ENCODE results near the gene COL19A1.

The COL19A1 gene

GRCh38 chr6:70180183-70180900, 314.0 kb downstream of the COL19A1 start:
- peaks cover 3% of the 10 kb centered on the region for H3K27me3 ChIP-seq (ENCODE audit: insufficient read depth, poor library complexity, severe bottlenecking)

GRCh38 chr6:70180901-70181599, 314.7 kb downstream of the COL19A1 start:
- TF ChIP-seq, protein P1, sequence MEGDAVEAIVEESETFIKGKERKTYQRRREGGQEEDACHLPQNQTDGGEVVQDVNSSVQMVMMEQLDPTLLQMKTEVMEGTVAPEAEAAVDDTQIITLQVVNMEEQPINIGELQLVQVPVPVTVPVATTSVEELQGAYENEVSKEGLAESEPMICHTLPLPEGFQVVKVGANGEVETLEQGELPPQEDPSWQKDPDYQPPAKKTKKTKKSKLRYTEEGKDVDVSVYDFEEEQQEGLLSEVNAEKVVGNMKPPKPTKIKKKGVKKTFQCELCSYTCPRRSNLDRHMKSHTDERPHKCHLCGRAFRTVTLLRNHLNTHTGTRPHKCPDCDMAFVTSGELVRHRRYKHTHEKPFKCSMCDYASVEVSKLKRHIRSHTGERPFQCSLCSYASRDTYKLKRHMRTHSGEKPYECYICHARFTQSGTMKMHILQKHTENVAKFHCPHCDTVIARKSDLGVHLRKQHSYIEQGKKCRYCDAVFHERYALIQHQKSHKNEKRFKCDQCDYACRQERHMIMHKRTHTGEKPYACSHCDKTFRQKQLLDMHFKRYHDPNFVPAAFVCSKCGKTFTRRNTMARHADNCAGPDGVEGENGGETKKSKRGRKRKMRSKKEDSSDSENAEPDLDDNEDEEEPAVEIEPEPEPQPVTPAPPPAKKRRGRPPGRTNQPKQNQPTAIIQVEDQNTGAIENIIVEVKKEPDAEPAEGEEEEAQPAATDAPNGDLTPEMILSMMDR (IDR thresholded peaks at IDR 0.05; ENCODE audit: poor library complexity, severe bottlenecking), result no peak
- Histone ChIP-seq H3K27ac (ENCODE audit: poor library complexity, severe bottlenecking) (no peak overlapping the region), H3K9me3 (ENCODE audit: severe bottlenecking) (no peaks in the 10 kb centered on the region), H3K4me1 (ENCODE audit: insufficient read depth, poor library complexity, severe bottlenecking) (no peaks in the 10 kb centered on the region), H3K4me3 (ENCODE audit: severe bottlenecking) (no peak overlapping the region), H3K27me3 (ENCODE audit: insufficient read depth, poor library complexity, severe bottlenecking) (no peaks in the 10 kb centered on the region), H3K36me3 (ENCODE audit: low read depth) (no peaks in the 10 kb centered on the region)
- DNase-seq (ENCODE audit: low spot score) (no peak), ATAC-seq (ENCODE audit: low read depth) (no peak)

More at GRCh38 chr6:70180183-70180900, 314.0 kb downstream of the COL19A1 start:
- TF ChIP-seq, protein P1 (IDR thresholded peaks at IDR 0.05; ENCODE audit: poor library complexity, severe bottlenecking), result no peak
- Histone ChIP-seq H3K27ac (ENCODE audit: poor library complexity, severe bottlenecking) (no peak overlapping the region), H3K4me3 (ENCODE audit: severe bottlenecking) (no peak overlapping the region), H3K36me3 (ENCODE audit: low read depth) (no peaks in the 10 kb centered on the region), H3K4me1 (ENCODE audit: insufficient read depth, poor library complexity, severe bottlenecking) (no peaks in the 10 kb centered on the region), H3K9me3 (ENCODE audit: severe bottlenecking) (no peaks in the 10 kb centered on the region)
- ATAC-seq (ENCODE audit: low read depth), result no peak
- DNase-seq (ENCODE audit: low spot score), result no peak

DNA sequence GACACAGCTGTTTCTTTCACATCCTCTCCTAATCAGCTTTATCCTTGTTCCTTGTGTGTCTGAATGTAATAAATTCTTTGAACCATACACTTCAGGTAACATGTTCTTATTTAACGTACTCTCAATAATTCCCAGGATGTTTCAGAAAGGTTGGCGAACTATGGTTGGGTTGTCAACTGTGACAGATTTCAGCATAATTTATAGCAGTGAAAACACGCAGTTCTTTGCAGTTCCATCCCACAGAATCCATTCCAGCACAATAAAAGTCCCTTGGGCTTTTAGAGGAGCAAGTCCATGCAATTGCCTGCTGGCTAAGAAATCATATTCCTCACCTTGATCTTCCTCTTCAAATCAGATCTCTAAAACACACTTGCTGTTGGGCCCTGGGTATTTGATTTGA, 317.2 kb downstream of the COL19A1 start:
- ATAC-seq (ENCODE audit: low read depth) (no peak), DNase-seq (ENCODE audit: low spot score) (no peak)
- H3K27ac ChIP-seq (ENCODE audit: poor library complexity, severe bottlenecking), result no peak overlapping the region
- H3K4me3 ChIP-seq (ENCODE audit: severe bottlenecking), result no peak overlapping the region
- H3K9me3 ChIP-seq (ENCODE audit: severe bottlenecking), result no peaks in the 10 kb centered on the region
- H3K36me3 ChIP-seq (ENCODE audit: low read depth), result no peaks in the 10 kb centered on the region
- TF ChIP-seq, protein P1 (IDR thresholded peaks at IDR 0.05; ENCODE audit: poor library complexity, severe bottlenecking), result no peak
- no peaks in the 10 kb centered on the region for H3K4me1 ChIP-seq (ENCODE audit: insufficient read depth, poor library complexity, severe bottlenecking)
- H3K27me3 ChIP-seq (ENCODE audit: insufficient read depth, poor library complexity, severe bottlenecking), result peaks cover 4% of the 10 kb centered on the region

DNA sequence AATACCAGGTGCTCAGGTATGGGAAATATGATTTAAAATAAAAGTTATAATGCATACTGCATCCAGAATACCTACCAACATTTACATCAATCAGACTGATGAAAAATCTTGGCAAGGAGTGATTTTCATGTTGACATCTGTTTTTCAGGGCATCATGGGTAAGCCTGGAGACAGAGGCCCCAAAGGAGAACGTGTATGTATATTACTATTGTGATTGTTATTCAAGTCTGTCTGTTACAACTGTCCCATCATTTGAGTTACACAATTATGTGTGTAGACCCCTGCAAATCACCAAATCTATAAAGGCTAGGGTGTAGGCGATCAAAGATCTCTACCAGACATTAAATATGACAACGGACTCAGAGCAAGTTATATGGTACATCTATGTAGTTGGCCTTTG, 318.4 kb downstream of the COL19A1 start:
- no peak overlapping the region for H3K4me3 ChIP-seq (ENCODE audit: severe bottlenecking)
- no peak for ATAC-seq (ENCODE audit: low read depth)
- DNase-seq (ENCODE audit: low spot score), result no peak
- peaks cover 4% of the 10 kb centered on the region for H3K27me3 ChIP-seq (ENCODE audit: insufficient read depth, poor library complexity, severe bottlenecking)
- no peaks in the 10 kb centered on the region for H3K36me3 ChIP-seq (ENCODE audit: low read depth)
- H3K27ac ChIP-seq (ENCODE audit: poor library complexity, severe bottlenecking), result no peak overlapping the region
- no peaks in the 10 kb centered on the region for H3K9me3 ChIP-seq (ENCODE audit: severe bottlenecking)
- no peaks in the 10 kb centered on the region for H3K4me1 ChIP-seq (ENCODE audit: insufficient read depth, poor library complexity, severe bottlenecking)
- TF ChIP-seq, protein P1 (IDR thresholded peaks at IDR 0.05; ENCODE audit: poor library complexity, severe bottlenecking), result no peak

- Histone ChIP-seq H3K36me3 (ENCODE audit: low read depth) (no peaks in the 10 kb centered on the region), H3K9me3 (ENCODE audit: severe bottlenecking) (no peaks in the 10 kb centered on the region), H3K4me1 (ENCODE audit: insufficient read depth, poor library complexity, severe bottlenecking) (no peaks in the 10 kb centered on the region), H3K4me3 (ENCODE audit: severe bottlenecking) (no peak overlapping the region), H3K27ac (ENCODE audit: poor library complexity, severe bottlenecking) (no peak overlapping the region), H3K27me3 (ENCODE audit: insufficient read depth, poor library complexity, severe bottlenecking) (peaks cover 4% of the 10 kb centered on the region)
- no peak for ATAC-seq (ENCODE audit: low read depth)
- TF ChIP-seq, protein P1 (IDR thresholded peaks at IDR 0.05; ENCODE audit: poor library complexity, severe bottlenecking), result no peak
- no peak for DNase-seq (ENCODE audit: low spot score)
These were observed 320.1 kb downstream of the COL19A1 start for GRCh38 chr6:70186461-70186860.

Data from RWPE2 (cell line).